Endodermal cell (in vitro differentiated cells): ENCODE measurements around the gene AICDA. TPM values are rescaled to one million over a fixed set of nuclear protein-coding genes. Genes with fewer than 3 reads are reported as not detected.

Experiments used
- DNase-seq: peaks from one replicate; pipeline ENCODE4 v3.0.0-alpha.2; 2017
- H3K27ac ChIP-seq: 2 replicates; pipeline ENCODE4 v1.5.1; 2013; ENCODE audit warnings: mild to moderate bottlenecking, low read depth, low read length, moderate library complexity
- H3K27me3 ChIP-seq: 2 replicates; pipeline ENCODE4 v1.6.1; 2013; ENCODE audit warnings: mild to moderate bottlenecking, low read length, moderate library complexity; ENCODE audit not compliant: insufficient read depth, control insufficient read depth, poor library complexity, severe bottlenecking
- H3K36me3 ChIP-seq: 2 replicates; pipeline ENCODE4 v1.7.0; 2013; ENCODE audit warnings: mild to moderate bottlenecking, low read length, moderate library complexity; ENCODE audit not compliant: control insufficient read depth, insufficient read depth
- H3K4me1 ChIP-seq: one replicate; pipeline ENCODE4 v1.7.0; 2013; ENCODE audit warnings: low read length; ENCODE audit not compliant: control insufficient read depth, insufficient read depth
- H3K4me3 ChIP-seq: 2 replicates; pipeline ENCODE4 v1.5.1; 2013; ENCODE audit warnings: mild to moderate bottlenecking, low read length, moderate library complexity
- H3K9ac ChIP-seq: 2 replicates; pipeline ENCODE4 v1.6.1; 2013; ENCODE audit warnings: mild to moderate bottlenecking, low read length, moderate library complexity; ENCODE audit not compliant: poor library complexity, severe bottlenecking; ENCODE audit errors: extremely low read depth
- H3K9me3 ChIP-seq: 2 replicates; pipeline ENCODE4 v1.6.1; 2013; ENCODE audit warnings: mild to moderate bottlenecking, low read length, moderate library complexity; ENCODE audit not compliant: control insufficient read depth
- H3K27ac Mint-ChIP-seq: 2 replicates; pipeline ENCODE4 v1.8.0; 2020; ENCODE audit warnings: mixed read lengths
- H3K27me3 Mint-ChIP-seq: 2 replicates; pipeline ENCODE4 v1.8.0; 2021; ENCODE audit warnings: mild to moderate bottlenecking, mixed read lengths; ENCODE audit not compliant: insufficient read depth
- H3K36me3 Mint-ChIP-seq: 2 replicates; pipeline ENCODE4 v1.8.0; 2020; ENCODE audit warnings: low read depth, mixed read lengths
- H3K4me1 Mint-ChIP-seq: 2 replicates; pipeline ENCODE4 v1.8.0; 2020; ENCODE audit warnings: mixed read lengths
- H3K4me3 Mint-ChIP-seq: 2 replicates; pipeline ENCODE4 v1.8.0; 2020; ENCODE audit warnings: mild to moderate bottlenecking, moderate library complexity, mixed read lengths
- H3K9me3 Mint-ChIP-seq: 2 replicates; pipeline ENCODE4 v1.8.0; 2020; ENCODE audit warnings: mild to moderate bottlenecking, mixed read lengths
- CTCF ChIP-seq: fragments of 200-600 bp; sonication (generic); conservative IDR thresholded peaks from 2 replicates; pipeline ENCODE4 v1.5.0; 2021; ENCODE audit warnings: antibody characterized with exemption, mild to moderate bottlenecking
- WGBS, 2 experiments: methylation state at CpG; one replicate each; pipeline versions ENCODE4 v1.1.5 to v1.1.7; 2013; ENCODE audit warnings: missing lambda C conversion rate in 2 of 2, mixed read lengths in 1 of 2; ENCODE audit not compliant: insufficient coverage in 1 of 2, insufficient read length in 1 of 2; 5-methylcytosine and 5-hydroxymethylcytosine counted together
- total RNA-seq, 2 donors: library from RNA; stranded (reverse); fragmentation: NEBNext Ultra II Directional in 1 of 2; extraction: Animal tissue kit (Norgen Biotek cat#: 25700) in 1 of 2; gene quantifications; 2 replicates in 1 of 2; 3 replicates in 1 of 2; pipeline ENCODE4 v1.2.1, GENCODE V29; 2021

AICDA gene
- total RNA-seq, 2 donors from 2014 or later = not detected

- no peak overlapping the region for H3K4me3 ChIP-seq
Observed at GRCh38 chr12:8554451-8555195, 58.0 kb downstream of the AICDA start.

DNA sequence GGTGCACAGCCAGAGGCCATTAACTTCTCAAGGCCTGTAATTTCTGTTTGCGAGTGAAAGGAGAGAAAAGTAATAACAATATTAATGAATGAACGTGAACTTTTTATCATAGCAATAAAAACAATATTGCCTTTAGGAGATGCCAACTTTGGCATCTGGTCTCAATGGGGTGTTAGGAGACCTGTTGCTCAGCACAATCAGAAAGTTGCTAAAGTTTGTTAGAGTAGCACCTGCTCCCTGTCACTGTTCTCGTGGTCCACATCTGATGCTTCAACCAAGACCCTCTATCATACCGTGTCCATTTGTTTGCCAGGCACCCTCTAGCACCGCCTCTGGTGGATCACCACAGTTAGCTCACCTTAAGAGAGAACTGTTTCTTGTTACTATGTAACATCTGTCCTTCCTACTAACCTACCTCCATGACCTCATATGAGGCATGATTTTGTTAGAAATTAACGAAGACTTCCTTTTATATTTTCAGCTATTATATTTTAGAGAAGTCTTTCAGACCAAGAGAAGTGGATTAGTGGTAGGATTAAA, 59.5 kb downstream of the AICDA start:
- no peaks in the 10 kb centered on the region for H3K9me3 ChIP-seq
- no peak overlapping the region for H3K4me3 ChIP-seq
- no peaks in the 10 kb centered on the region for H3K4me1 ChIP-seq
- Mint-ChIP-seq H3K36me3 (no peaks in the 10 kb centered on the region), H3K4me3 (no peak overlapping the region), H3K4me1 (peaks cover 4% of the 10 kb centered on the region), H3K27me3 (no peaks in the 10 kb centered on the region), H3K9me3 (peaks cover 3% of the 10 kb centered on the region), H3K27ac (no peak overlapping the region)
- TF ChIP-seq CTCF = peak; percentile 85
- H3K27me3 ChIP-seq = no peaks in the 10 kb centered on the region
- no peak overlapping the region for H3K27ac ChIP-seq
- DNase-seq = peak; percentile 70
- 72 to 97% methylated on average over 2 to 5 of the region's 6 CpGs for WGBS, 2 experiments
- no peaks in the 10 kb centered on the region for H3K36me3 ChIP-seq
- no peak overlapping the region for H3K9ac ChIP-seq

More at GRCh38 chr12:8554451-8555195, 58.0 kb downstream of the AICDA start:
- peak; percentile 54 for DNase-seq
- Histone ChIP-seq H3K27me3 (no peaks in the 10 kb centered on the region), H3K9me3 (no peaks in the 10 kb centered on the region), H3K36me3 (no peaks in the 10 kb centered on the region), H3K27ac (no peak overlapping the region), H3K9ac (no peak overlapping the region), H3K4me1 (no peaks in the 10 kb centered on the region)
- TF ChIP-seq CTCF = no peak
- Mint-ChIP-seq H3K27me3 (no peaks in the 10 kb centered on the region), H3K36me3 (no peaks in the 10 kb centered on the region), H3K27ac (no peak overlapping the region), H3K4me3 (no peak overlapping the region), H3K4me1 (peaks cover 4% of the 10 kb centered on the region), H3K9me3 (peaks cover 2% of the 10 kb centered on the region)
- 93 to 100% methylated on average over 2 to 5 of the region's 5 CpGs for WGBS, 2 experiments

Other genes with a start within 250 kb of the AICDA start
- under 1 TPM in 1 of 2 donors, not detected in 1; 0.20 TPM for gene CLEC6A, start 156.9 kb downstream of the AICDA start, total RNA-seq
- gene CLEC4D, start 99.4 kb downstream of the AICDA start, total RNA-seq = under 1 TPM in 1 of 2 donors, not detected in 1; 0.66 TPM
- not detected for gene CLEC4E, start 72.0 kb downstream of the AICDA start, total RNA-seq
- gene MFAP5, start 50.0 kb upstream of the AICDA start, total RNA-seq = under 1 TPM in 1 of 2 donors, not detected in 1; 0.44 TPM
- gene RIMKLB, start 85.1 kb upstream of the AICDA start, total RNA-seq = 100 to 1,000 TPM in 1 of 2 donors, 10 to 100 TPM in 1; 85.3 to 180 TPM
- gene A2ML1, start 209.8 kb upstream of the AICDA start, total RNA-seq = 10 to 100 TPM in 1 of 2 donors, 1 to 10 TPM in 1; 7.1 to 11.6 TPM